ENCODE data around the gene MTFR1L.

DNA sequence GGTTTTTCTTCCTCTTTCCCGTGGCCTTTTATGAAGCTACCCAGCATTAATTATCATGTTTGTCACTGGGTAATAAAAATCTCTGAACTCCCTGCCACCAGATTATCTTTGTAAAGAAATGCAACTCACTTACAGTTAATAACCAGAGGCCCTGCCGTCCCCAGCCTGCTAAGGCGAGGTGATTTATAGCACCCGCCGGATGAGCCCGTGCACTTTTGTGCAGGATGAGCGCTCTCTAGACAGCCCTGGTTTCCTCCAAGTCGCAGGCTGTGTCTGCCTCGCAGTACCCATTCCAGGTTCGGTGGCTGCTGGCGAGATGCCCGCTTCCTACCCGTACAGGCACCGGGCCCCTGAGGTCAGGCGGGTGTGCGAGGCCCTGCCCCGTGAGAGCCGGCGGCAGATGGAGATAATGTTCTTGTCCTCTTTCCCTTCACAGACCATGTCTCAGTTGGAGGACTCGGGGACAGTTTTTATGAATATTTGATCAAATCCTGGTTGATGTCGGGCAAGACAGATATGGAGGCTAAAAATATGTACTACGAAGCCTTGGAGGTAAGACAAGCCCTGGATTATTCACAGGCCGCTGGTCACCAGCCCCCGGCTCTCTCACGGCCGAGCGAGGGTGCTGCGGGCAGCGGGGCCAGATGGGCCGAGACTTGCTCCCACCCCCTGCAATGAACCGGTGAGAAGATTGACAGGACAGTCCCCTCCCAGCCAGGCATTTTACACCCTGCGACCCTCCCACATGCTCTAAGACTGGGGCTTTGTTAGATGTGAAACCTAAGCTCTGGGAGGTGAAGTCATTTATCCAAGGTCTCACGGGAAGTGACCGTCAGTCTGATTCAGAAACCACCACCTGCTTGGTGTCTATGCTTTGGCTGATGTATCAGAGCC is 48.3 kb upstream of the MTFR1L start:
- TF ChIP-seq, protein P1, sequence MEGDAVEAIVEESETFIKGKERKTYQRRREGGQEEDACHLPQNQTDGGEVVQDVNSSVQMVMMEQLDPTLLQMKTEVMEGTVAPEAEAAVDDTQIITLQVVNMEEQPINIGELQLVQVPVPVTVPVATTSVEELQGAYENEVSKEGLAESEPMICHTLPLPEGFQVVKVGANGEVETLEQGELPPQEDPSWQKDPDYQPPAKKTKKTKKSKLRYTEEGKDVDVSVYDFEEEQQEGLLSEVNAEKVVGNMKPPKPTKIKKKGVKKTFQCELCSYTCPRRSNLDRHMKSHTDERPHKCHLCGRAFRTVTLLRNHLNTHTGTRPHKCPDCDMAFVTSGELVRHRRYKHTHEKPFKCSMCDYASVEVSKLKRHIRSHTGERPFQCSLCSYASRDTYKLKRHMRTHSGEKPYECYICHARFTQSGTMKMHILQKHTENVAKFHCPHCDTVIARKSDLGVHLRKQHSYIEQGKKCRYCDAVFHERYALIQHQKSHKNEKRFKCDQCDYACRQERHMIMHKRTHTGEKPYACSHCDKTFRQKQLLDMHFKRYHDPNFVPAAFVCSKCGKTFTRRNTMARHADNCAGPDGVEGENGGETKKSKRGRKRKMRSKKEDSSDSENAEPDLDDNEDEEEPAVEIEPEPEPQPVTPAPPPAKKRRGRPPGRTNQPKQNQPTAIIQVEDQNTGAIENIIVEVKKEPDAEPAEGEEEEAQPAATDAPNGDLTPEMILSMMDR (conservative IDR thresholded peaks at IDR 0.05 in 1 of 2, IDR thresholded peaks at IDR 0.05 in 1 of 2; ENCODE audit: extremely low read depth in 1 of 2, insufficient read depth in 1 of 2, low read depth in 1 of 2, low read length in 2 of 2), result no peak
- TF ChIP-seq EZH2 (IDR thresholded peaks at IDR 0.05; ENCODE audit: borderline replicate concordance, low read length), result no peak

Data from mammary epithelial cell (primary cell).